HG03108 (cell line): ENCODE results near the gene KCNN4.
"Not testable (repeated sequence)": the region's sequence is repeated elsewhere in the genome, so short reads cannot be mapped to it uniquely, and the experiment has no call there.

Experiments used
- ATAC-seq: cut with Tn5 transposase; IDR thresholded peaks from one replicate; pipeline ENCODE4 v1.9.1; 2021; ENCODE audit warnings: moderate library complexity; ENCODE audit not compliant: unreplicated experiment

The KCNN4 gene

GRCh38 chr19:43775299-43775890 is 5.4 kb downstream of the KCNN4 start:
- ATAC-seq, result no peak

- ATAC-seq, result not testable (repeated sequence)
Observed at GRCh38 chr19:43774940-43775258, 5.9 kb downstream of the KCNN4 start.

DNA sequence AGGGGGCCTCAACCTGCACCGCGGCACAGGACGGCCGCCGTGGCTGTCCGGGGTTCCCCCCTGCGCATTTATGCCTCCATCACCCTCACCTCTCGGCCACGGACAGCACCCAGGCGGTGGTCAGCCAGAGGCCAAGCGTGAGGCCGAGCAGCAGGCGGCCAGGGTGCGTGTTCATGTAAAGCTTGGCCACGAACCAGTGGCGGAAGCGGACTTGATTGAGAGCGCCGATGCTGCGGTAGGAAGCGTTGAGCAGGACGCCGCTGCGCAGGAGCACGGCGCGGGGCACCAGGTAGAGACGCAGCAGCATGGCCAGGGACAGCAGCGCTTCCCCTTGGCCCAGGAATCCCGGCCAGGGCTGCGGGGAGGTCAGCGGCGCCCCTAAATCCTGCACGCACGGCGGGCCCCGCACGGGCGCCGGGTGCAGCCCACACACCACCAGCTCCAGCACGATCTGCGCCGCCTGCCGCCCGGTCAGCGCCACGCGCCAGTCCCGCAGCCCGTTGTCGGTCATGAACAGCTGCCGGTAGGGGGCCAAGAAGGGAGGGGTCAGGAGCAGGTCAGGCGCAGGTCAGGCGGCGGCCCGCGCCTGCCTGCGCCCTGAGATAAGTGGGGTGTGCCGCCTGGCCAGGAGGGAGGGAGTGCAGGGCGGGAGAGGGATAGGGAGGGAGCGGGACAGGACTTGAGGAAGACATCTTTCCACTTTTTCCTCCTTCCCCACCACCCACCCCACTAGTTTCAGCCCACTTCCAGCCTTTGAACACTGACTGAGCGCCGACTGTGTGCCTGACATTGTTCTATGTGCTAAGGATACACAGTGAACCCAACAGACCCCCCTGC is 6.5 kb downstream of the KCNN4 start:
- no peak for ATAC-seq

GRCh38 chr19:43773725-43774102 is 7.1 kb downstream of the KCNN4 start:
- no peak for ATAC-seq

DNA sequence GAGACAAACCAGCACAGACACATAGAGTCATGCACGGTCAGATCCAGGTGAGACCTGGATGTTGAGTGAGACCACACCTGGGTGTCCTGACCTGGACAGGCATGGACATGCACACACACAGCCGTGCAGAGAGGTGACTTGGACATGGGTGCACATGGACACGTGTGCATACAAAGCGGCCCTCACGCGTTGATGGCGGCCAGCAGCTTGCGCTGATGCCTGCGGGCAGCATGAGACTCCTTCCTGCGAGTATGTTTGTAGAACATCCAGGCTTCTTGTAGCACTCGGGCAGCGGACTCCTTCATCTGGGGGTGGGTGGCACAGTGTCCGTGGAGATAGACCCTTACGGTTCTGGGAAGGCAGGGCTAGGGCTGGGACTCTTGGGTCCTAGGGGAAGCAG is 11.5 kb downstream of the KCNN4 start:
- no peak for ATAC-seq

DNA sequence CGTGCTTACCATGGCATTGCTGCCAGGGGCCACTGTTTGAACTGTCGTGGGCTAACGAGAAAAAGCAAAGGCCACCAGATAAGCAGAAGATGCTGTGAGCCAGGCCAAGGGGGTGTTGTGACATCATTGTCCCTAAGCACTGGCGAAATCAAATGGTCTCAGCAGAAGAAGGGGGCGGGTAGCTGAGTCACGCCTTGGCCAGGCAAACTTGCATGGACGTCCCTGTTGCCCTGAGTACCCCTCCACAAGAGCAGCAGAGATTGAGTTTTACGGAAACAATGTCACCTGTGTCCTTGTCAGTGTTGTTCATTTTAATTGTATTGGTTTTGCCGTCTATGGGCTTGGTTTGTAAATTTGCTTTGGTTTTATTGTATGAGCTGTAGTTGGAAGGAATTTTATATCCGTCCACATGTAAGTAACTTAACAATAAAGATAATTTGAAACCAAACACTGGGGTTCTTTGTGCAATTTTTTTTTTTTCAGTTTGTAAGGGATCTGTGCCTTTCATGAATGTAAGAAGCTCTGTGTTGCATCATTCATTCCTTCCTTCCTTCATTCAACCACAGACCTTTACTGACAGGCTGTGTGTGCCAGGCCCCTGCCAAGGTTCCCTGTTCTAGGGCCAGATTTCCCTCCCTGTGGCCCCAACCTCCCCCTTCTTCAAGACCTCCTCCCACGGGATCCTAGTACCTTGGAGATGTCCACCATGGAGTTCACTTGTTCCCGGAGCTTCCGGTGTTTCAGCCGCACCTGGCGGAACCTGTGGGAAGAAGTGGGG is 12.3 kb downstream of the KCNN4 start:
- ATAC-seq, result no peak

- no peak for ATAC-seq
Observed at GRCh38 chr19:43767818-43768217, 13.0 kb downstream of the KCNN4 start.

DNA sequence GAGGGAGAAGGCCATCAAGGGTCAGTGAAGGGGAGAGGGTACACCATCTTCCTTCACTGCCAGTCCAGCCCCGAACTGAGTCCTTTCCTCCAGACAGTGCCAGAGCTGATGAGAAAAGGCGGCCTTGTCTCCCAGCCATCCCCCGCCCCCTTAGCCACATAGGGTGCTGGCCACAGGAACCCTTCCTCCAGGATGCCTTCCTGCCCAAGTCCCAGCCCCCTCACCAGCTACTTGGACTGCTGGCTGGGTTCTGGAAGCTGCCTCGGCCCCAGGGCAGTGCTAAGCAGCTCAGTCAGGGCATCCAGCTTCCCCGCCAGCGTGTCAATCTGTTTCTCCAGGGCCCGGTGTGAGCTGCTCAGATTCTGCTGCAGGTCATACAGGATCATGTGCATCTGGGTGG is 13.5 kb downstream of the KCNN4 start:
- no peak for ATAC-seq

DNA sequence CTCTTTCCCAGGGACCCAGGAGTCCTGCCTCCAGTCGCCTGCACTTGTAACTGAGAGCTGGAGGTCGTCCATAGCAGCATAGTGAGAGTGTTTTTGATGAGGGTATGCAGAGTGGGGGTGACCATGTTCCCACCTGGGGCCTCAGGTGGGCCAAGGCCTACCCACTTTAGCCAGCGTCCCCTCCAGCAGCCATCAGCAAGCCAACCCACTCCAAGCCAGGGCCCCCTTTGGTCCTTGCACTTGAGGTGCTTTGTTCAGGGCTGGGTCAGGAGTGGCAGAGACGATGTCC is 14.1 kb downstream of the KCNN4 start:
- ATAC-seq, result no peak

- peak; percentile 67 for ATAC-seq
Observed at GRCh38 chr19:43765109-43765876, 15.5 kb downstream of the KCNN4 start.

- ATAC-seq, result not testable (repeated sequence)
Observed at GRCh38 chr19:43764684-43765083, 16.1 kb downstream of the KCNN4 start.

- ATAC-seq, result no peak
Observed at GRCh38 chr19:43763473-43763939, 17.3 kb downstream of the KCNN4 start.

DNA sequence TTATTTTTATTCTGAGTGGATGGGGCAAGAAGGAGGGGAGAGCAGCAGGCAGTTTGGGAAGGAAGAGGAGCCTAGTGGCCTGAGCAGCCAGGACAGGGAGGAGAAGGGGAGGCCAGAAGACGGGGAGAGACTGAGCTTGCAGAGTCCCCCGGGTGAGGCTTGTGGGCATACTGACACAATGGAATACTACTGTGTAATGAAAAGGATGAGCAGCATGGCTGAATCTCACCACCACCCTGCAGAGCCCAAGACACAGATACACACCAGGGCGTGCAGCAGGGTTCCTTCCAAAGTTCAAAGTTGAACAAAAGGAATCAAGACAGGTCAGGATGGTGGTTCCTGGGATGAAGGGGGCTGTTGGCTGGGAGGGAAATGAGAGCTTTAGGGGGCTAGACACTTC is 18.0 kb downstream of the KCNN4 start:
- ATAC-seq, result no peak

GRCh38 chr19:43760941-43761340 is 19.8 kb downstream of the KCNN4 start:
- ATAC-seq, result no peak

- no peak for ATAC-seq
Observed at GRCh38 chr19:43759515-43759914, 21.3 kb downstream of the KCNN4 start.

DNA sequence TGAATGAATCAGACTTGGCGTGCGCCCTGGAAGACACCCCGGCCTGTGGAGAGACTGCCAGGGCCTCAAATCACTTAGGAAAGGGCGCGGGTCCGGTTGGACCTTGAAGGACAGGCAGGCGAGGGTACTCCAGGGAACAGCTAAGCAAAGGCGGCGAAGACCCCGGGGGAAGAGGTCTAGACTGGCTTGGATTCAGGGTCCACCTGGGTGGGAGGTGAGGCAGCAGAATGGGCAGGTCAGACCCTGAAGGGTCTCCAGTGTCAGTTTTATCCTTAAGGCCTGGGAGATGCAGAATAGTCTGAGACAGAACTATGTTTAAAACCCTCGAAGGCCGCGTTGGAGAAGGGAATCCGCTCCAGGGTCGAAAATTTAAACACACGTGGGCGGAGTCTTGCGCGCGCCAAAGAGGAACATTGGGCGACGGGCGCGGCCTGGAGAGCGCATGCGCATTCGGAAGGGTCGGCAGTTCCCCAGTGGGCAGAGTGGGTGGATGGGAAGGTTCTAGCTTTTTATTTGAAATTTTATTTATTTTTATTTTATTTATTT is 25.4 kb downstream of the KCNN4 start:
- ATAC-seq, result peak; percentile 19

DNA sequence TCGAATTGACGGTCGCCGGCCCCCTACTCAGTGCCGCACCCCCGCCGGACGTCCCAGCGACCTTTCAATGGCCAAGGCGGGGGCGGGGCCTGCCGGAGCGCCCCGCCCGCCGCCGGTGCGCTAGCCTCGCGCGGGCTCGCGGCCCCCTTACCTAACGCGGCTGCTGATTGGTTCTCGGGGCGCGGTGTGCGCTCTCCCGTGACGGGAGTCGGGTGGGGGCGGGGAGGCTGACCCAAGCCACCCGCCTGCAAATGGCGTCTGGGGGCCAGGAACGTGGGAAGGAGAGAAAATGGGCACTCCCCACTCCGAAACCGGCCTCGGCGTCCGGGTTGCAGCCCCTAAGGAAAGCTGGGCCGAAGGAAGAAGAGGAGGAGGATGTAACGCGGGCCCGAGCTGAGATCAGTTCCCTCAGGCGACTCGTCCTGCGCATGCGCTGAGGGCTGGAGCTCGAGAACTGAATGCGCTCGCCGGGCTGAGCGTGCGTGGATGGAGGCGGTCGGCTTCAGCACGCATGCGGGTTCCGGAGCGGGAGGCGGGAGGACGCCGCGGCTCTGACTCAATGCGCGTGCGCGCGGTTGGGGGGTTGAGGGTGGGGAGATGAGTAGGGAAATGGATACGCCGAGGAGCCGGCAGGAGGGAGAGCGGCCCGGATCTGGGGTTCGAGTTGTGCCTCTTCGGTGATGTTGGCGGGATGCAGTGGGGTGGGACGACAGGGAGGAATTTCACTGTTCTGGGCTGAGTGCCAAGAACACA is 26.1 kb downstream of the KCNN4 start, which contains the start of gene SMG9:
TSS of gene SMG9 (minus strand) at position 460 of the 753 bp plus-strand sequence. CDS start 4,221 bp downstream, outside the sequence.
- peak; percentile 51 for ATAC-seq

GRCh38 chr19:43754253-43754502 is 26.6 kb downstream of the KCNN4 start:
- no peak for ATAC-seq

DNA sequence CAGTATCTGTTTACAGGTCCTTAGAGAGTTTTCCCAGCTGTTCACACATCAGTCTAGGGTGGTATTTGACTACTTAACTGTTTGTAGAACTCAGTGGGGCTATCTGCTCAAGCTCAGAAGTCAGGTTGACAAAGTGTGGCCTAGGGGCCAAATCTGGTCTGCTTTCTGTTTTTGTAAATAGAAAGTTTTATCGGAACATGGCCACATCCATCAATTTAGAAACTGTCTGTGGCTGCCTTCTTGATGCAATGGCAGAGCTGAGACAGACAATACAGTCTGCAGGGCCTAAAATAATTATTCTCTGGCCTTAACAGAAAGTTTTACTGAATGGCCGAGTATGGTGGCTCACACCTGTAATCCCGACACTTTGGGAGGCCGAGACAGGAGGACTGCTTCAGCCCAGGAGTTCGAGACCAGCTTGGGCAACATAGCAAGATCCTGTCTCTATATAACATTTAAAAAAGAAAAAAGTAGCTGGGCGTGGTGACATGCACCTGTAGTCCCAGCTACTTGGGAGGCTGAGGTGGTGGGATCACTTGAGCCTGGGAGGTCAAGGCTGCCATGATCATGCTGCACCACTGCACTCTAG is 28.4 kb downstream of the KCNN4 start:
- ATAC-seq, result no peak
